ENCODE data around the gene RERE.

RERE gene

GRCh38 chr1:8332806-8333205, 484.6 kb downstream of the RERE start:
- no peak for DNase-seq (ENCODE audit: low spot score)
- TF ChIP-seq, protein P1, sequence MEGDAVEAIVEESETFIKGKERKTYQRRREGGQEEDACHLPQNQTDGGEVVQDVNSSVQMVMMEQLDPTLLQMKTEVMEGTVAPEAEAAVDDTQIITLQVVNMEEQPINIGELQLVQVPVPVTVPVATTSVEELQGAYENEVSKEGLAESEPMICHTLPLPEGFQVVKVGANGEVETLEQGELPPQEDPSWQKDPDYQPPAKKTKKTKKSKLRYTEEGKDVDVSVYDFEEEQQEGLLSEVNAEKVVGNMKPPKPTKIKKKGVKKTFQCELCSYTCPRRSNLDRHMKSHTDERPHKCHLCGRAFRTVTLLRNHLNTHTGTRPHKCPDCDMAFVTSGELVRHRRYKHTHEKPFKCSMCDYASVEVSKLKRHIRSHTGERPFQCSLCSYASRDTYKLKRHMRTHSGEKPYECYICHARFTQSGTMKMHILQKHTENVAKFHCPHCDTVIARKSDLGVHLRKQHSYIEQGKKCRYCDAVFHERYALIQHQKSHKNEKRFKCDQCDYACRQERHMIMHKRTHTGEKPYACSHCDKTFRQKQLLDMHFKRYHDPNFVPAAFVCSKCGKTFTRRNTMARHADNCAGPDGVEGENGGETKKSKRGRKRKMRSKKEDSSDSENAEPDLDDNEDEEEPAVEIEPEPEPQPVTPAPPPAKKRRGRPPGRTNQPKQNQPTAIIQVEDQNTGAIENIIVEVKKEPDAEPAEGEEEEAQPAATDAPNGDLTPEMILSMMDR (IDR thresholded peaks at IDR 0.05; ENCODE audit: extremely low read depth, insufficient read depth, missing control alignments): no peak
- in situ Hi-C loops (cut with MboI; ENCODE audit: low pct_unique_long_range_greater_than_20kb, low sequenced_read_pairs, unreplicated experiment): no loop called here

DNA sequence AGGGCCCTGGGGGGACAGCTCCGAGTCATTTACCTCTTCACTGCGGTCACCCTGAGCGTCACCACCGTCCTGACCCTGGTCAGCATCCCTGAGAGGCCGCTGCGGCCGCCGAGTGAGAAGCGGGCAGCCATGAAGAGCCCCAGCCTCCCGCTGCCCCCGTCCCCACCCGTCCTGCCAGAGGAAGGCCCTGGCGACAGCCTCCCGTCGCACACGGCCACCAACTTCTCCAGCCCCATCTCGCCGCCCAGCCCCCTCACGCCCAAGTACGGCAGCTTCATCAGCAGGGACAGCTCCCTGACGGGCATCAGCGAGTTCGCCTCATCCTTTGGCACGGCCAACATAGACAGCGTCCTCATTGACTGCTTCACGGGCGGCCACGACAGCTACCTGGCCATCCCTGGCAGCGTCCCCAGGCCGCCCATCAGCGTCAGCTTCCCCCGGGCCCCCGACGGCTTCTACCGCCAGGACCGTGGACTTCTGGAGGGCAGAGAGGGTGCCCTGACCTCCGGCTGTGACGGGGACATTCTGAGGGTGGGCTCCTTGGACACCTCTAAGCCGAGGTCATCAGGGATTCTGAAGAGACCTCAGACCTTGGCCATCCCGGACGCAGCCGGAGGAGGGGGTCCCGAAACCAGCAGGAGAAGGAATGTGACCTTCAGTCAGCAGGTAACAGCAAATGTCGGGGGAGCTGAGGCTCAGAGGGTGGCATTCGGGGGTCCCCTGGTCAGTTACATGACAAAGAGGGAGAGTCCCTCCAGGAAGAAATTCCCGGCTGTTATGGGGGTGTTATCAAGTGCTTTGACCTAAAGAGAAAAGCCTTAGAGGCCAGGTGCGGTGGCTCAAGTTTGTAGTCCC, 486.9 kb downstream of the RERE start:
- TF ChIP-seq, protein P1 (IDR thresholded peaks at IDR 0.05; ENCODE audit: extremely low read depth, insufficient read depth, missing control alignments): no peak
- in situ Hi-C loops (cut with MboI; ENCODE audit: low pct_unique_long_range_greater_than_20kb, low sequenced_read_pairs, unreplicated experiment): no loop called here
- DNase-seq (ENCODE audit: low spot score): no peak

DNA sequence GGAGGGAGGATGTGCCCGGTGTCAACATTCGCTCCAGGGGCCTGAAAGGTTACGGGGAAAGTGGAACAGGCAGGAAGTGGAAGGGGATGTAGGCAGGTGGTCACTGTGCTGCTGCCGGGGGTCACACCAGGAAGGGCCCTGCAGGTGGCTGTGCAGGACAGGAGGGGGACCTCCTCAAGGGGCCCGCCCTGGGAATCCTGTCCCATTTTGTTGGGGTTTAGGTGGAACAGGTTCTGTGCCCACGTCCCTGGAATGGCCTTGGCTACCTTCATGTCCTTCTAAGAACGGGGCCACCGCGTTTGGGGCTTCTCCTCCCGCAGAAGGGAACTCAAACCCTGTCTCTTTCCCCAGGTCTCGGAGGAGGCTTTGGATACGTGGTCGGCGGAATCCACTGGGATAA, 487.6 kb downstream of the RERE start:
- no peak for DNase-seq (ENCODE audit: low spot score)
- TF ChIP-seq, protein P1 (IDR thresholded peaks at IDR 0.05; ENCODE audit: extremely low read depth, insufficient read depth, missing control alignments): no peak
- in situ Hi-C loops (cut with MboI; ENCODE audit: low pct_unique_long_range_greater_than_20kb, low sequenced_read_pairs, unreplicated experiment): no loop called here

- no peak for DNase-seq (ENCODE audit: low spot score)
- TF ChIP-seq, protein P1 (IDR thresholded peaks at IDR 0.05; ENCODE audit: extremely low read depth, insufficient read depth, missing control alignments): no peak
- in situ Hi-C loops (cut with MboI; ENCODE audit: low pct_unique_long_range_greater_than_20kb, low sequenced_read_pairs, unreplicated experiment): no loop called here
Measured at GRCh38 chr1:8329439-8329838, 488.0 kb downstream of the RERE start.

GRCh38 chr1:8328271-8328670, 489.2 kb downstream of the RERE start:
- in situ Hi-C loops (cut with MboI; ENCODE audit: low pct_unique_long_range_greater_than_20kb, low sequenced_read_pairs, unreplicated experiment): no loop called here

GRCh38 chr1:8326265-8326664, 491.2 kb downstream of the RERE start:
- TF ChIP-seq, protein P1 (IDR thresholded peaks at IDR 0.05; ENCODE audit: extremely low read depth, insufficient read depth, missing control alignments): no peak
- DNase-seq (ENCODE audit: low spot score): no peak
- in situ Hi-C loops (cut with MboI; ENCODE audit: low pct_unique_long_range_greater_than_20kb, low sequenced_read_pairs, unreplicated experiment): no loop called here

More at GRCh38 chr1:8328271-8328670, 489.2 kb downstream of the RERE start:
- DNase-seq (ENCODE audit: low spot score): no peak
- TF ChIP-seq, protein P1 (IDR thresholded peaks at IDR 0.05; ENCODE audit: extremely low read depth, insufficient read depth, missing control alignments): no peak

Data from GM13977 (cell line).